ENCODE data around the gene VWA3B.
"Not testable (repeated sequence)": the region's sequence is repeated elsewhere in the genome, so short reads cannot be mapped to it uniquely, and the experiment has no call there.

The VWA3B gene

DNA sequence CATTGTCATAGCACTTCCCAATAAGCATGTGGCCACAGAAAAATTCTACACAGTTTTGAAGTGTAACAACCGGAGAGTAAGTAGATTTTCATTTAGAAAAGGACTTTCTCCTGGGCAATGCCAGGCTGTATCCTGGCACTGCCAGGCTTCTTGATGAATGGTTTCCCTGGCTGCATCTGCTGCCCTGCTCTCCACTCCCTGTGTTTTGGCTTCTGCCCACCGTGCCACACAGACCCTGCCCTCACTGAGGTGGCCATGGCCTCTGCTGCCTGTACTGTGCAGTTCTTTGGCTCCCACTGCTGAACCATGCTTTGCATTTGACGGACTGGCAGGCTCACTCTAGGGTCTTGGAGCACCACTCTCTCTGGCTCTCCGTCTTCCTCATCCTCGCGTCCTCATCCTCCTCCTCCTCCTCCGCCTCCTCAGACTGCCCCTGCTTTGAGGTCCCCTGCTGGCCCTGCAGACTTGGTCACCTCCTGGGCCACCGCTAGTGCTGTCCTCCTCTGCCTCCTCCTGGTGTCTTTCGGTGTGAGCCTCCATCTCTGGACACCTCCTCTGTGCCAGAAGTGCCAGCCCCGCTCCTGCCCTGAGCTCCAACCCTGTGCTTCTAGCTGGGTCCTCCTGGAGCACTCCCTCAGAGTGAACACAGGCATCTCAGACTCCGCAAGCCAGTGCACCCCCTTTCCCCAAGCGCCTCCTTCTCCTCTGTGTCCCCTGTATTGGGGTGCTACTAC, 213.3 kb downstream of the VWA3B start:
- no peak for DNase-seq

DNA sequence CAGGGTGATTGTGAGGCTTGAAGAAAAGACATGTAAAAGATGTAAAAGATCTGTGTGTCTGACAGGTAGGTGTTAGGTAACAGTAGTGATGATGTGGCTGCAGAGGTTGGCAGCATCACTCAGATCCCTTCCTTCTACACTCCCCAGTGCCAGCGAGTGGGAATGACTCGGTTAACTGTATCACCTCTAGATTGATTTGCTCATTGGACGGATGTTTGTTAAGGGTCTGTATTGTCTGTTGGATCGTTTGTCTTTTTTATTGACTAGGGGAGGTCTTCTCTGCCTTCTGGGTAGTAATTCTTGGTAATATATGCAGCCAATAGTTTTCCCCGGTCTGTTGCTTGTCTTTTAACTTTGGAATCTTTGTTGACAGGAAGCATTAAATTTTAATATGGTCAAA, 214.5 kb downstream of the VWA3B start:
- DNase-seq, result no peak

DNA sequence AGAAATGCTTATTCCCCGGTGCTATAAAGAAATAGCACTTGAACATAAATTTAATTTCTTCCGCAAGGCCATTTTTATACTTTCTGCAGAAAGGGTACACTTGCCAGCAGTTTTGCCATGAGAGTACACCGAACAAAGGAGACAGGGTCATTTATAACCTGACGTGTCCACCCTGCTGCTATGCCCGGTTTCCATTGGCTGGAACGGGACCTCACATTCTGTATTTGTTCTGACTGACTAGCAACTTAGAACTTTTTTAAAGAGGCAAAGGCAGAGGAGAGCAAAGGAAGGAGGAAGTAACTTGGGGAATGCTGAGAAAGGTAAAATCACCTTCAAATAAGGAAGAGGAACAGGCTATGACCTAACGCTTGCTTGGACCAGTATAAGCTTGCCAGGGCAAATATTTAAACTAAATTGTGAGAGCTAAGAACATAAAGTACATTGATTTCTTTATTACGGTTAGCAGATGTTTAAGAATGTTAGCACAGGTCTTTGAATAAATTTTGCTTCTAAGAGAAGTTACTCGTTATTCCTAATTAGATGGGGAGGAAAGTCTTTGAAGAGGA, 220.2 kb downstream of the VWA3B start:
- not testable (repeated sequence) for DNase-seq

DNA sequence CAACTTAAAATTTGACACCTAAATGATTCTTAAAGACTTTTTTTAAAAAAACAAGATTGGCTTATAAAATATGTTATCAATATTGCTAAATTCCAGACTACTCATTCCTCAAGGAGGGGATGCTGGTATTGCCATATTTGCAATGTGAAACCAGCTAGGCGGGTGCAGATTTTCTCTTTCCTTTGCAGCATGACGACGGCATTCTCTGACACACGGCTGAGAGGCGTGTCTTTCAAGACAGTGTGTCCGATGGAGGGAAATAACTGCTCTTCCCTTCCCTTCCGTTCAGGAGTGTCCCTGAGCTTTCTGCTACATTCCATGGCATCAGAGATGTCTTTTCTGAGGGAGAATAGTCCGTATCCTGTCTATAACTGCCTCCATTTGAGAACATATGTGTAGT, 221.1 kb downstream of the VWA3B start:
- no peak for DNase-seq

DNA sequence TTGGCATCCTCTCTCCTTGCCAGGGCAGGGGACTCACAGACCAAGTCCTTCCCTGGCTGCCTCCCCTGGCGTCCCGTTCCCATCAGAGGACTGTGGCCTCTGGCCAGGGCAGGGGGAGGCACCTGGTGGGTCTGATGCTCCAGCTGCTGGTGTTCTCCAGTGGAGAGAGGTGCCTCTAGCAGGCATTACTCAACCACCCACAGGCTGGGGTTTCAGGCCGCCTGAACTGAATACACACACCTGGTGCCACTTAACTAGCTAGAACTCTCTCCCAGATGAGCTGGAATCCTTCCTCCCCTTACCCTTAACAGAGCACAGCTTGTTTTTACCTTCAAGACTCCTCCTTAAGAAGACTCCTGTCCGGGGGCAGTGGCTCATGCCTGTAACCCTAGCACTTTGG, 221.6 kb downstream of the VWA3B start:
- DNase-seq, result peak; percentile 63

DNA sequence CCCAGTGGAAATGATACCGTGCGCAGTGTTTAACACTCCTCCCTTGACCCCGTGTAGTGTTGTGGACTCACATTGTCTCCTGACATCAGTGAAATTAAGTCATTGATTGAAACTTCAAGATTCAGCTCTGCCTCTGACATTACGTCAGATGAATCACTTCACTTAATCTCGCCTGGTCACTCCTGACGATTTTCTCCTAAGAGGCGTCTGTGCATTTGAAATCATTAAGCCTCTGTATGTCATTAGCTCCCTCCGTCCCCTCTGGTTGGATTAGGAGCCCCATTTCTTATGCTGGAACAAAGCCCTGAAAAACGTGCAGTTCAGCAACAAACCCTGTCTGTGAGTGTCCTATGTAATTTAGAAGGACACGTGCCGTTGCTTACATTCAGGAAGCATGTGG, 222.6 kb downstream of the VWA3B start:
- no peak for DNase-seq

DNA sequence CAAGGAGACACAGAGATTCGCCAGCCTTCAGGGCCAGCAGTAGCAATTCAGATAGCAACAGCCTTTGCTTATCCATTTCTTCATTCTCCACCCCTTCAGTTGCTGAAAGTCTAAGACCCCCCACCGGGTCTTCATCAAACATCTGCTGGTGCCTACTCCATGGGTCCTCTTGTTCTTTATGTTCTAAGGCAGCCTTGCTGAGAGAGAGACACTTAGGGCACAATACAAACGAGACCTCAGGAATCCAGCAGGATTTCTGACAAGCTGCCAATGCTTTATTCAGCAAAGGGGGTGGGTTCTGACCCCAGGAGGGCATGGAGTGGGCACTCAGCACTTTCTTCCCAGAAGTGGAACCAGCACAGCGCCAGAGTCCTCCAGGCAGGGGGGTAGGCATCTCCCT, 223.0 kb downstream of the VWA3B start:
- DNase-seq, result peak; percentile 2

DNA sequence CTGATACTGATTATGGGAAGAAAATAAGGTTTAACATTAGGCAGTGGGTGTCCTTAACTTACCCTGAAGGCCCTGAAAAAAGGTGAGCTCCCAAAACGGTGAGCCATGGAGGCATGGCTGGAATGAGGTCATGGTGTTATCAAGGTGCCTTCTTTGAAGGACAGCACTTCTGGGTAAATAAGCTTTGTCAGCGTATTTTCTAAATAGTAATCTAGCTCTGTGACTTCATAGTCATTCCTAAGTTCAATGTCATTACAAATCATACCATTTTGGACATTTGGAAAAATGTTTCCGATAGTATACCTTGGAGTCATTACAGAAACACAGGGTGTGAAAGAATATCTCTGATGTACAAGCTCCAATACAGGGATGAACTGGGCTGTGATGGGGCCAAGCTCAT, 224.1 kb downstream of the VWA3B start:
- no peak for DNase-seq

DNA sequence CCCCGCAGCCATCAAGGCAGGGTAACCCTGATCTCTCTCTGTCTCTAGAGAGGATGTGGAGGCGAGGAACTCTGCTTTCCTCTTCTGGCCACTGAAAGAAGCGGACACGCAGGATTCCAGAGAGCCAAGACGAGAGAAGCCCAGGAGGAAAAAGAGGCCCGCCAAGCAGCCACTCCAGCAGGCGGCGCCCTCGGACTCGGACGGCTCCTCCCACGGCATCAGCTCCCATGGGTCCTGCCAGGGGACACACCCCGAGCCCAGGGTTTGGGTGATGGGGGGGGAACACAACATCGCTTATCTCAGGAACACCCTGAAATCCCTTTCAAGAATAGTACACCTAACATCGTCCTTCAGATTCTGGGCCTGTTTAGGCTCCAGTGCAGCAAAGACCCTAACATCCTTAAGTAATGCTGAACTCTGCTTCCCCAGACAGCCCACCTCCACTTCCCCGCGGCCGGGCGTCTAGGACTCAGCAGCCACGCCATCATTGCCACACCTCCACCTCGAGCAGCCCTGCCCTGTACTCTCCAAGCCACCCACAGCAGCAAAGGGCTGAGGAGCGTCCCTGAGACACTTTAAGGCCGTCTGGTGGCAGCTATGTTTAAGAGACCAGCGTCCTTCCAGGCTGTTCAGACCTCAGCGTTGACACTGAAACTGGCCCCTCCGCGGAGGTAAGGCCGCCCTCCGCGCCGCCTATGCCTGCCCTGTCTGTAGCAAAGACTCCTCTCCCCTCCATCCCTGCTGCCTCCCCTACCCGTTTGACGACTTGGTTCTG, 225.0 kb downstream of the VWA3B start:
- DNase-seq, result no peak

DNA sequence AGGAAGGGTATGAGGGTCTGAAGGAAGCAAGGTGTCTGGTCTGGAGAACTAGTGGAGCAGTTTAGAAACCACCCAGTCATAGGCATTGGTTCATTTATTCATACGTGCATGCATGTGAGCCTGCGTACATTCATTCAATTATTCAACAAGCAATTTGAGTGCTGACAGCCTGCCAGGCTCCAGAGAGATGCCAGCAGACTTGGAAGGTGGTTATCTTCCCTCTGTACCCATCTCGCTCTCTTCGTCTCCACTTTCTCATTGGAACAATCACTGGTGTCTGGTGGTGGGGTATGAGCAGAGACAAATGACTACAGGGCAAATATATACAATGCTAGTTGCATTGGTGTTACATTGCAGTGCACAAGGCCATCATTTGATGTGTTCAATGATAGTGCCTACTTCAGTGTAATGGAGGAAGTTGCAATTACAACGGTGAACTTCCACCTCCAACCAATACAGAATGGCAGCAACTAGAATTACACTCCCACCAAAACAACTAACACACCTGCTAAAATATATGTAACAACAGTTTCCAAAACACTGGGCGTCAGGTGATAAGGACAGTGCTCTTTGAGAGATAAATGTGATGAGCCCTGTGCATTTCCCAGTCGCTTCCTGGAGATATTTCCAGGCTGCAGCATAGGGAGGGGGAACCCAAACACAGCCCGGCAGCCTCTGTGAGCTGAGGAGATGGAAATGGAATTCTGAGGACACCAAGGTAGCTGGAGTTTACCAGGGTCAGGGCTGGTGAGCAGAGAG, 226.7 kb downstream of the VWA3B start:
- no peak for DNase-seq

DNA sequence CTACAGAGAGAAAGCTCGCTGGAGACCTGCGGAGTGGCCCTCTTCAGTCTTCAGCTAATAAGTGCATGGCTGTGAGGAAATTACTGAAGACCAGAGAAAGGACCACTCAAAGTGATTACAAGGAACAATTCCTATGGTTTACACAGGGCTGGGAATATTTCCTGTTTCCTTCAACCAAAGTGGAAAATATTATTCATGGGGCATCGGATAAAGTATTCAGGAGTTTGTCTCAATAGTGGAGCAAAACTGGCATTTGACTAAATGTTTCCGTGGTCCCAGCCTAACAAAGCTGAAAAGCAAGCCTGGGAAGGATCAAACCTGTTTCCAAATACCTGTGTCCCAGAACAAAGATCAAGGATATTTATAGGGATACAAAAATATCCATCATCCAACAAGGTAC, 227.3 kb downstream of the VWA3B start:
- DNase-seq, result no peak

DNA sequence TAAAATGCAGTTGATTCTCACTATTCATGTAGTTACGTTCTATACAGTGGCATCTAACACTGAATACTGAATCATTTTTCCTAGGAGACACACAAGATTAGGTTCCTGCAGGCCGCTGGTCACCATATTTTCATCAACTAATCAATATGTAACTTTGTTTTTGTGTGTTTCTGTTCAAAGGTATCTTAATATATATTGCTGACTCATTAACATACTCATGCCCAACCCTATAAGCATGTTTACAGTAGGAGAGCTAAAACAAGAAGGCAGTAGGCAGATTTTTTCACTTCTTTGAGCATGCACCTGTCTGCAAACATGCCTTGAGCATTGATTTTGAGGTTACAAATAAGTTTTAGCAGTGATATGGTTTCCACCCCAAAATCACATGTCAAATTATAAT, 229.0 kb downstream of the VWA3B start:
- DNase-seq, result no peak

DNA sequence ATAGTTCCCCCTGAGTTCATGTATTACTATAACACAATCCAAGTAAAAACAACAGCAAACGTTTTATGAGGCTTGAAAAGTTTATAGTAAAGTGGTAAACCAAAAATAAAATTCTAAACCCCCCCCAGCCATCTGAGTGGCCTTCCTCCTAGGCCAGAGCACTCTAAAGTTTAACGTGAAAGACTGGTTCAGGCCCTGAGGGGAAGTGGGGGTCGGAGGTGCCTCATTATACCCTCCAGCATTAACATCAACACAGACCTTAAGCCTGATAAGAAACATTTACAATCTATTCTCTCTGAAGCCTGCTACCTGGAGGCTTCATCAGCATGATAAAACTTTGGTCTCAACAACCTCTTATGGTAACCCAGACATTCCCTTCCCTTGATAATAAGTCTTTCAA, 230.2 kb downstream of the VWA3B start:
- DNase-seq, result no peak

DNA sequence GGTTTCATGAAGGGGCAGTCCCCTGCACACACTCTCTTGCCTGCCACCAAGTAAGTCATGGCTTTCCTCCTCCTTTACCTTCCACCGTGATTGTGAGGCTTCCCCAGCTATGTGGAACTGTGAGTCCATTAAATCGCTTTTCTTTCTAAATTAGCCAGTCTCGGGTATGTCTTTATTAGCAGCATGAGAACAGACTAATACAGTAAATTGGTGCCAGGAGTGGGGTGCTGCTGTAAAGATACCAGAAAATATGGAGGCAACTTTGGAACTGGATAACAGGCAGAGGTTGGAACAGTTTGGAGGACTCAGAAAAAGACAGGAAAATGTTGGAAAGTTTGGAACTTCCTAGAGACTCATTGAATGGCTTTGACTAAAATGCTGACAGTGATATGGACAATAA, 233.2 kb downstream of the VWA3B start:
- DNase-seq, result not testable (repeated sequence)

DNA sequence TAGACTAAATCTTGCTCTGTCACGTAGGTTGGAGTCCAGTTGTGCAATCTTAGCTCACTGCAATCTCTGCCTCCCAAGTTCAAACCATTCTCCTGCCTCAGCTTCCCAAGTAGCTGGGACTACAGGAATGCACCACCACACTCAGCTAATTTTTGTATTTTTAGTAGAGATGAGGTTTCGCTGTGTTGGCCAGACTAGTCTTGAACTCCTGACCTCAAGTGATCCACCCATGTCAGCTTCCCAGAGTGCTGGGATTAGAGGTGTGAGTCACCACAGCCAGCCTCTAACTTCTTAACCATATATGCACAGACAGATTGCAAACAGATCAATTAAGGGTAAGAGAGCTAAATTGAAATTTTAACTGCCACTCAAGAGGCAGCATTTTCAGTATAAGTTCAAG, 237.2 kb downstream of the VWA3B start:
- no peak for DNase-seq

DNA sequence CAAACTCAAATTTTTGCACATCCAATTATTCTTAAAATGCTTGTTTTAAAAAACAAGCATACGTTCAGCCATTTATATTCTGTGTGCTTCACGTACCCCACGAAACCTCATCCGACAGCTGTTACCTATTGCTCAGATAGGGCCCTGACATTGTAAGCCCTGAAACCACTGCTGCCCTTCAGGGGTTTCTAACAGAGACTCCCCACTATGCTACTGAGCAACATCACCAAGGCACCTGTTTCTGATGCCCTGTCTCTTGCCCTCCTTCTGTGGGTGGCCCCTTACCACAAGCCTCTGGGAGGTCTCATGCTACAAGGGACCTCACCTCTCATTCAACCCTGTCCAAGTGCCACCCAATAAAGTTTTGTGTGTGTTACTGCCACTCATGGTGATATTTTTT, 240.8 kb downstream of the VWA3B start:
- no peak for DNase-seq

DNA sequence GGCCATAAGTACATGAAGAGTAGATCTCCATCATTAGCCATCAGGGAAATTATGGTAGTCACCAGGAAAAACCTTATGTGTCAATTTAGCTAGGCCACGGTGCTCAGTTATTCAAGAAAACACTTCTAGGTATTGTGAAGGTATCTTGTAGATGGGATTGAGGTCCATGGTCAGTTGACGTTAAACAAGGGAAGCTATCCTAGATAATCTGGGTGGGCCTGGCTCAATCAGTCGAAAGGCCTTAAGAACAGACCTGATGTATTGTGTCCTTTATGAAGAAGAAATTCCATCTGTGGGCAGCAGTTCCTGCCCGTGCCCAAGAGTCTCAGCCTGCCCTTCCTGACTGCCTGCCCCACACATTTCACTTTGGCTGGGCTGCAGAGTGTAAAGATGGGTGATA, 242.6 kb downstream of the VWA3B start:
- DNase-seq, result no peak

DNA sequence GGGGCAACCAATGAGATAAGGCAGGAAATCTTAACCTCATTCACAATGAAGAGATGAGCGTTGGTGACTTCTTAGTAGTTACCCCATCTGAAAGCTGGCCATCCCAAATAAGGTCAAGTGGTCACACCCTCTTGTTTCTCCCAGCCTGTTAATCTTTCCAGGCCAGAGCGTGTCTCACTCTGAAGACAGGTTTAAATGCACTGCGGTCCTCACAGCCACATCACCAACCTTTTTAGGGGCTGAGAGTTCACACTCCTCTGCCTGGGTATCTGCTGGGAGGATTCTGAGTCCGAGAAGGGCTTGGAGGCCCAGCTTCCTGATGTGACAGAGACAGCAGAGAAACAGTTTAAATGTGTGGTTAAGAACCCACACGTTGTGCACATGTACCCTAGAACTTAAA, 246.0 kb downstream of the VWA3B start:
- no peak for DNase-seq

DNA sequence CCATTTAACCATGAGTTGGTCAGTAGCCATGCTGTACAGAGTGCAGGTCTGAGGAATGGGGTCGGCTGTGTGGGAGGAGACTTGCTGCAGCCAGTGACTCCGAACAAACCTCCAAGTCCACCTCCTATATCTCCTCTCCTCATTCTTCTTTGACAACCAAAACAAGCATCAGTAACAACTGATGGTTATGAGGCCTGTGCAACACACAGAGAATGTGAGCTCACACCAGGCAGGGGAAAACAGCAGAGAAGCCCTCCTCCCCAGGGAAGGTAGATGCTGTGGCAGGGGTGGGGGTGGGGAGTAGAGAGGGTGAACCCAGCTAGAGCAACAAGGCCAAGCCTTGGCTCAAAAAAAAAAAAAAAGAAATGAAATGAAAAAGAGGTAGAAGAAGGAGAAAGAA, 247.0 kb downstream of the VWA3B start:
- DNase-seq, result no peak

DNA sequence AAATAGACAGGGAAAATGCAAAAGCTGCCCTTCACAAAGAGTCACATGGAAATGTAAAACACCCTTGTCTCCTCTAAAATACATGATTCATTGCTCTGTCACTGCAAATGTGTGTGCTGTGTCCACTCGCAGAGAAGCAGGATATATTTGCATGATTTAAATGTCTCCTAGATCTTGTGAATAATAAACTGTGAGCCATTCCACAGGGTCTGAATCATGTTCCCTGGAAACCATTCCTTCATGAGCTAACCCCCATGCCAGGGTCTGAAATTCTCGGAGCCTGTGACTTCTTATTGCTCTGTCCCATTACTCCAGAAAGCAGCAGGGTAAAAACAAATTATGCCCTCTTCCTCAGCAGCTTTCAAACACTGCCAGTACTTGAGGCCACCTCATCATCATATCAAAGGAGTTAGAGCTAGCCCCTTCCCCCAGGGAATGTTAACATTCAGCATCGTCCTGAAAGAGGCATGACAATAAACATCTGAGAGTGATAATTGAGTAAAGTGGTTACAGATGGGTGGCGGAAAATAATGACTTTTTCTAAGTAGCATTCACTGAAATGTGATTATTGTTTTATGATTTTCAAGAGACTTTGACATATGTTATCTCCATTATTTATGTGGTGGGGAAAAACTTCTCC, 247.6 kb downstream of the VWA3B start:
- no peak for DNase-seq

DNA sequence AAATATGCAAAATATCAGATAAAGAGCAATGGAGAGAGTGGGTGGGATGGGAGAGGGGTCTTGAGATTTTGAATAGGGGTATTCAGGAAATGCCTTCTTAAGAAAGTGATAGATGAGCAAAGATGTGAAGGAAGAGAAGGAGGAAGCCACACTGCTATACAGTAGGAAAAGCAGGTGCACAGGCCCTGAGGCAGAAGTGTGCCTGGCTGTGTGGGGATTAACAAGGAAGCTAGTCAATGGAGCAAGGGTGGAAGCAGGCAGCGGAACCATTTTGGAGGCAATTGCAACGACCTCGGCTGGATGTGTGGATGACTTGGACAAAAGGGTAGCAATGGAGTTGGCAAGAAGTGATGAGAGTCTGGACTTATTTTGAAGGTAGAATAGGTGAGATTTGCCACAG, 248.3 kb downstream of the VWA3B start:
- no peak for DNase-seq

DNA sequence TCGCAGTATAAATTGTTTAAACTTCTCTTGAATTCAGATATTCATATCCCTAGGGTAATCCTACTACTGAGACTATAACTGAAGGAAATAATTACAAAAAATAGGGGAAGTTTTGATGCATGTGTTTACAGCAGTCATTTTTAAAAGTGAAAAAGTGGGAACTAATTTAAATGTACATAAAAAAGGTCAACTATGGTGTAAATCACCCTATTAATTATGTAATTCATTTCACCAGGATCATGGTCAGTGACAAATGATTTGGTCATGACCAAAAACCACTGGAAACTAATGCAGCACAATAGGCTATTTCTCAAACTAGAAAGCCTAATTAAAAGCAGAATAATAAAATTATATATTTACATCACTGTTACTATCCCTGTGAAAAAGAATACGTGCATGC, 254.3 kb downstream of the VWA3B start:
- no peak for DNase-seq

DNA sequence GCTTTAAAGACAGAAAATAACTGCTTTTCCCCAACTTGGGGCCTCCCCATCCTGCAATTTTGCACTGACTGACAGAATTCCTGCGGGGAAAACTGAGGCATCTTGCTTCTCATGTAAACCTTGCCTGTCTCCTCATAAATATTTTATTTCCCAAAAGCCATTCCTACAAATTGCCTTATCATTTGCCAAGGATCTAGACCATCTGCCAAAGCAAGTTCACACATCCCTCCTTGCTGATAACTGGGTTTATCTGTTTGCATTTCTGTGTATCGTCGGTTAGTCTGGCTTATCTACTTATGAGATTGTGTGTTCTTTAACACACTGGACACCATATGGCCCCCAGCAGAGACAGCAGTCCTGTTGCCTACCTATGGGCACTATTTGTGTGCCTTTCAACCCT, 256.3 kb downstream of the VWA3B start:
- DNase-seq, result no peak

All from SHP77 treated with DMSO at 0.1 percent for 48 hours (cell line).